Stimulated activated CD8-positive, alpha-beta memory T cell treated with anti-CD3 and anti-CD28 coated beads, Interleukin-15, amount 100 ng/mL, for 24 hours (primary cell): ENCODE results near the gene TMPRSS13.
A peak's percentile ranks its signal among the peaks of the same experiment; 100 is the strongest.
"Not testable (repeated sequence)": the region's sequence is repeated elsewhere in the genome, so short reads cannot be mapped to it uniquely, and the experiment has no call there.

ENCODE experiments used
- DNase-seq: peaks from one replicate; pipeline ENCODE4 v3.0.0-alpha.2; 2020; ENCODE audit warnings: low read depth

TMPRSS13 gene

DNA sequence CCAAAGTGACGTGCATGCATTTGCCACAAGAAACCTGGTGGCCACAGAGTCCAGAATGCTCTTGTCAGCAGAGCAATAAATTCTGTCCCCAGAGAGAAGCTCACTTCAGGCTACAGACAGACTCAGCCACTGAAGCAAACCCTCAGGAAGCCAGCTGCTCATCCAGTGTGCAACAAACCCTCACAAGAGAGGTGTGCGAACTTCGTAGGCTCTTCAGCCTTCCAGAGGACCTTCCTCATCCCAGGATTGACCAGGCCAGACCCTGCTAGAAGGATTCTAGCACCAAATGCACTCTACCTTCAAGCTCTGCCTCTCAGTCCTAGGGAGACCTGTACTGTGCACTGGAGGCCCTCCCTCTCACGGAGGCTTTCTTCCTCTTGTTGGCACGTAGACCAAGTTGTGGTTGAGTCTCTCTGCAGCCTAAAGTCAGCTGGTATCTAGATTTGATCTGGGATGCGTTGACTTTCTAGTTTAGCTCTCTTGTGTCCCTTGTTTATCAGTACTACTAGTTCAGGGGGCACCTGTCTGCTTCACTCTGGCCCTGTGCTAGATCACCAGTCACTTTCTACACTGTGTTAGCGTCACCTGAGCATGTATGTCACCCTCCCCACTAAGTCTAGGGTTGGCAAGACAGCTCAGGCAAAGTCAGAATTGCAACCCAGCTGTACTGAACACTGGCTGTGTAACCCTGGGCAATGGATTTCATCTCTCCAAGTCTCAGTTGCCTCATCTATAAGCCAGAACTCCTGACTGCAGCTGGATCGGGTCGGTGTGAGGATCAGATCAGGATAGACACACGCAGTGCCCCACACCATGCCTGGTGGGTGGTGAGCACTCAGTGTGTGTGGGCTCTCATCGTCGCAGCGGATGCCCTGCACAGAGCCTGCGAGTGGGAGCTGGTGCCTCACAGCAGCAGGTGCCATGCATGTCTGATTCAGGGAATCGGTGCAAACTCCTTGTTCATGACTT is 22.1 kb upstream of the TMPRSS13 start:
- DNase-seq: no peak

DNA sequence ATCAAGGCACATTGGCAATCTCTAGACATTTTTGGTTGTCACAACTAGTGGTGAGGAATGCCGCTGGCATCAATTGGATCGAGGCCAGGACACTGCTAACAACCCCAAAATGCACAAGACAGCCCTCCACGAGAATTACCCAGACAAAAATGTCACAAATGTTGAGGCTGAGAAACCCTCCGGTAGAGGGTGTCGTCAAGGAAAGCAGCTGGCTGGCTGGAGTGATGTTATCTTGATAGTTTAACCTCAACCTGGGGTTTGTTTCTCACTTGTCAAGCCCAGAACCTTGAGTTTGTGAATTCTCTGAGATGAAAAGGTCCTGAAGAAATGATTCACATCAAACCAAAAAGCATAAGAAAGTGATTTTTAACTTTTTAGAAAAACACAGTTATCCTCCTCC is 21.1 kb upstream of the TMPRSS13 start:
- DNase-seq: no peak

DNA sequence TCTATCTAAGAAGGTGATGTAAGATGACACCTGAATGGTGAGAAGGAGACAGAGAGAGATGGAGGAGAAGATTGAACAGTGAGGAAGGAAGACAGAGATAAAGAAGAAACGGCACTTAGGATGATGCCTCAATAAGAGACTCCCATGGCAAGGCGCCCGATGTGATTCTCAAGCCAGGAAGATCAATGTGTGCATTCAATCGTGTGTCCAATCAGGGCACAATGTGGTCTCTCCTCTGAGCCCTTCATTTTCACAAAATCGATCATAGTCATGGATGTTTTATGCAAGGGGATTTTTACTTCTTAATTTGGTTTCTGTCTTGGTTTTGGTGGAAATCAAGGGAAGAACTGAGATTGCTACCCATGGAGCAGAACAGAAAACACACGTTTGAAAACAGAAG is 19.9 kb upstream of the TMPRSS13 start:
- no peak for DNase-seq

DNA sequence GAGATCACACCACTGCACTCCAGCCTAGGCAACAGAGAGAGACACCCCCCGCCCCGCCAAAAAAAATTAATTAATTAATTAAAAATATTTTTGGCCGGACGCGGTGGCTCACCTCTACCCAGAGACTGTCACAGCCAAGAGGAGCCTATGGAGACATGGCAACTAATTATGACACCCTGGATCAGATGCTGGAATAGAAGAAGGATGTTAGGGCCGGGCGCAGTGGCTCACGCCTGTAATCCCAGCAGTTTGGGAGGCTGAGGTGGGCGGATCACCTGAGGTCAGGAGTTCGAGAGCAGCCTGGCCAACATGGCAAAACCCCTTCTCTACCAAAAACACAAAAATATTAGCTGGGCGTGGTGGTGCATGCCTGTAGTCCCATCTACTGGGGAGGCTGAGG is 19.3 kb upstream of the TMPRSS13 start:
- DNase-seq: not testable (repeated sequence)

DNA sequence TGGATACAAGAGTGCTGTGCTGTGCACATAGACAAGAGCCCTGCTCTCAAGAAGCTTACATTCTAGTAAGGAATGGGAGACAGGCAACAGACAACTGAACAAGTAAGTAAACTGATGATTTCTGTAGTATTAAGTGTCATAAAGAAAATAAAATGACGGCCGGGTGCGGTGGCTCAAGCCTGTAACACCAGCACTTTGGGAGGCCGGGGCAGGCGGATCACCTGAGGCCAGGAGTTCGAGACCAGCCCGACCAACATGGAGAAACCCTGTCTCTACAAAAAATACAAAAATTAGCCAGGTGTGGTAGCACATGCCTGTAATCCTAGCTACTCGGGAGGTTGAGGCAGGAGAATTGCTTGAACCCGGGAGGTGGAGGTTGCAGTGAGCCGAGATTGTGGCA is 18.5 kb upstream of the TMPRSS13 start:
- DNase-seq: not testable (repeated sequence)

DNA sequence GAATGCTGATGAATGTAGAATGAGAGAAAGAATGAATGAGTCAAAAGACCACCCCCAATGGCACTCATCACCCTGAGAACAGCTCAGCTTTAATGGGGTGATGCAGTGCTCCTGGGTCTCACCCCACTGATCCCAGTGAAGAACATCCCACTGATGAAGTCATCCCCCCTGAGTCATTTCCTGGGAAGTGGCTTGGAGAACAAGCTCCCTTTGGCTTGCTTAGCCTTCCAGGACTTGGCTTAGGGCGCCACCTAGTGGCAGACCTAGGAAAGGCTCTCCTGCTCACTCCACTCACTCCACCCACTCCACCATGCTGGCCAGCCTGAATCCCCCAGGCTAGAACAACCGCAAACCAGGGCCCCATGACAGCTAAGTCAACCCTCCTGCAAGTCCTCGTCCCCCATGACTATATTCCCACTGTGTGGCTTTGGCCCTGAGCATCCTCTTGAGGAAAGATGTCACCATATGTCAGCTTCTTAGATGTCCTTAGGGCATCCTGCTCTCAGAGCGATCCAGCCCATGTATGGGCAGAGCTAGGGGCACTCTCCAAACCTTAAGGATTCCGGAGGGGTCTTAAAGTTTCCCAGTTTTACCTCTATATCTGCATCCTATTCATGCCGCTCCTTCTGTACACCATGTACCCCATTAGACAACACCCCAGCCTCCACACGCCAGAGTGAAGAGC is 17.8 kb upstream of the TMPRSS13 start:
- DNase-seq: peak; percentile 81

DNA sequence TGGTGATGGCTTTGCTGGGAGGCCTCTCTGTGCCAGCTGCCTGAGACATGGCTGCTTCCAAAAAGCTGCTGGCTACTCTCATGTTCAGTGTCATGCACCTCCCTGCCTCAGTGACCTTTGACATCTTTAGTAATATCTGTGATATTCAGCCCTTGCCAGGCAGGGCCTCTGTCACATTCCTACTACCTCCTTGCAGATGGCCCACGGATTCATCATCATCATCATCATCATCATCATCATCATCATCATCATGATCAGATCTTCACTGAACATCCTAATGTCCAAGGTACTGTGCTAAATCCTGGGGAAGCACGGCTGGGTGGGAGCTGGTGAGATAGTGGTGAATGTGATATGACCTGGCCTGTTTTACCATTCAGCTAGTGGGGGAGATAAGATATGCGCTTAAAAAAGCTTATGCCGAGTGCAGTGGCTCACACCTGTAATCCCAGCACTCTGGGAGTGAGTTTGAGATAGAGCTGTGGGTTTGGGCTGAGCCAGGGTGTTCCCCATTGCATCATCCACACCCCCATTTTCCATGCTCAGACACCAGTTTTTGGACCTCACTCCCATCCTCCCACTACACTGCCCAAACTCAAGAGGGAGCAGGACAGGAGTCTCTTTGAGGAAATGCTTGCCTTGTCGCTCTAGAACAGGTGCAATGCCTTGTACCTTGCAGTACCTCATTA is 17.1 kb upstream of the TMPRSS13 start:
- DNase-seq: no peak

DNA sequence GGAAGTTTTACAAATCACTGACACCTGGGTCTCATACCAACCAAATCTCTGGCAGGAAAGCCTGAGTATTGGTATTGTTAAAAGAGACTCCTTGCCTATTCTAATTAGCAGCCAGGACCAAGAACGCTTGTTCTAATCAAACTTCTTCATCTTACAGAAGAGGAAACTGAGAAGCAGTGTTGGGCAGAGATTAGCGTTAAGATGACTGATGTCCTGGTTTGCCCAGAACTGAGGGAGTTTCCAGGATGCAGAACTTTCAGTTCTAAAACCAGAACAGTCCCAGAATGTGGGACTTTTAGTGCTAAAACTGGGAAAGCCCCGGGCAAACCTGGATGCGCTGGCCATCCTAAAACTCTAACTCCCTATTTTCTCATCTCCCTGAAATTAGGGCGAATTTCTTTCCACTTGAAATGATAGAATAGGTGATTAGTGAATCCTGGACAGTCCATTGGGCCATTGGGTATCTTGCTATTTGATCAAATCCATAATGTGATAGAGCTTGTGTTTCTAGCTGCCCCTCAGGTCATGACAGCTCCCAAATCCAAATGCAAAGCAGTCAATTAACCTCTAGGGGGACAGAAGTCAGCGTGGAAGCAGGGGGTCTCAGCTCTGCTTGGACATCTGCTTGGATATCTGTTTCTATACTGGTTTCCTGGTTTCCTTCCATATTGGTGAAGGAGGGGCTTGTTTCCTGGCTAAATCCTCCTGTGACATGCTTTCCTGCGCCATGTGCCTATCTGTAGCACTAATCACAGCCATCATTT is 16.0 kb upstream of the TMPRSS13 start:
- no peak for DNase-seq

DNA sequence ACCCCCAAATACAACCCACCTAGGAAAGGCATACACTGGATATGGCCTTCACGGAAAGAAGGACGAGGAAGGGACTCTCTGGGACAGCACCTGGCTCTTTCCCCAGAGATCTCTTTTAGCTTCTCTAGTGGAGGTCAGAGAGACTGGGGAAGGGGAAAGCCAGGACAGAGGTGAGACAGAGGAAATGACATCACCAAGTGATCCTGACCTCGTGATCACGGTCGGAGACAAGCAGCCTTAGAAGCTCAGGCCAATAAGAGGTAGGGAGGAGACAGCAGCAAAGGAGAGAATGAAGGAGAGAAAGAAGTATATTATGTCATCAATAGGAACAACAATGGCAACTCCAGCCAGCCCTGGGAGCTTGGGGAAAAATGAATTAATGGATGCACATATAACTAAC is 15.4 kb upstream of the TMPRSS13 start:
- DNase-seq: no peak

DNA sequence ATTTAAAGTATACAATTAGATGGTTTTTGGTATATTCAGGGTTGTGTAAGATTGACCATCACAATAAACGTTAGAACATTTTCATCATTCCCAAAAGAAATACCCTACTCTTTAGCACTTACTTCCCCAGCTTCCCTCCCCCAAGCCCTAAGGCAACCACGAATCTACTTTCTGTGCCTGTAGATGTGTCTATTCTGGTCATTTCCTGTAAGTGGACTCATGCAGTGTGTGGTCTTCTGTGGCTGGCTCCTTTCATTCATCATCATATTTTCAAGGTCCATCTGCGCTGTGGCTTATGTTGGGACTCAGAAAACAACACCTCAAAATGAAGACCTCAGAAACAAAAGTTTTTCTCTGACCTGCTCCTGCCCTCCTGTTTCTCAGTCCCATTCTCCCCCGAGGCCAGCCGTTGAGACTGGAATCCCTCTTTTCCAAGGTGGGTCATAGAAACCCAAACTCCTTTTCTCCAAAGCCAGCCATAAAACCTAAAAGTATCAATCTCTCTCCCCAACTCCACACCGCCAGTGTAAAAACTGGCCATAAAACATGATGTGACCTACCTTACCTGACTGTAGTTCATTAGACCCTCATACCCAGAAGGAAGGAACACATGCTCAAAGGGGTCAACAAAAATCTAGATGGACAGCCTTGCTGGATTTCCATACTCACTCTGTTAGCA is 12.9 kb upstream of the TMPRSS13 start:
- no peak for DNase-seq

DNA sequence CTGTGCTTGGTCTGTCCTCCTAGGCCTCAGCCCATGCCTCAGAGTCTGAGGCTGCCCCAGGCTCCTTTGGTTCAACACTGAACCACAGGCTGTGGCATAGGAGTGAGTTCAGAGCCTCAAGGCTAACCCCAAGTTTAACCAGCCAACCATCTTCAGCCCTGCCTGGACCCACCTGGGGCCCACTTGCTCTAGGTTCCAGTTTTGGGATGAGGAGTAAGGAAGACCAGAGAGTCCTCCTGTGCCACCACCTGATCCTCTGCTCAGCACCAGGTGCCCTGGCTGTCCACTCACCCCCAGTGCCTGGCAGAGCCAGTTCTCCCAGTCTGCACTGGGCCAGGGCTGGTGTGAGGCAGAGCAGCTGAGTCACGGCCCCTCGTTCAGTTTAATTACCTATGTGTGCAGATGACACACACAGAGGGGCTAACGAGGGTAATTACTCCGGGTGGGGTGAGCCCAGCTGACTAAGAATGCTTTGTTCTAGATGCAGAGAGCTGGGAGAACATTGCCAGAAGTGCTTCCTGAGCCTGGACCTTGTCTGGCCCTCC is 12.0 kb upstream of the TMPRSS13 start:
- no peak for DNase-seq

DNA sequence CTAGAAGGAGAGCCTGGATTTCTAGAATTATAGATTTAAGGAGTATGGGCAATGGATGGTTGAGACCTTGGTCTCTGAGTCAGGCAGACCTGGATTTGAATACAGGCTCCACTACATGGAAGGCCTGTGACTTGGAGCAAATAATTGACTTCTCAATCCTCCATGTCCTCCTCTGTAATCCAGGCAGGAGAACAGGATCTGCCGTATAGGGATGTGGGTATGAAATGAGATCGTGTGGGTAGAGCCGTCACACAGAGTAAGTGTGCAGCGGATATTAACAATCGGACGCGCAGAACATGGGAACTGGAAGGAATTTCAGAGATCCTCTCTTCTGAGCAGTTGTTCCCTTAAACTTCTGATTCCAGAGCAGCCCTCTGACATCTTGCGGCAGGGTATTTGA is 11.5 kb upstream of the TMPRSS13 start:
- DNase-seq: no peak

DNA sequence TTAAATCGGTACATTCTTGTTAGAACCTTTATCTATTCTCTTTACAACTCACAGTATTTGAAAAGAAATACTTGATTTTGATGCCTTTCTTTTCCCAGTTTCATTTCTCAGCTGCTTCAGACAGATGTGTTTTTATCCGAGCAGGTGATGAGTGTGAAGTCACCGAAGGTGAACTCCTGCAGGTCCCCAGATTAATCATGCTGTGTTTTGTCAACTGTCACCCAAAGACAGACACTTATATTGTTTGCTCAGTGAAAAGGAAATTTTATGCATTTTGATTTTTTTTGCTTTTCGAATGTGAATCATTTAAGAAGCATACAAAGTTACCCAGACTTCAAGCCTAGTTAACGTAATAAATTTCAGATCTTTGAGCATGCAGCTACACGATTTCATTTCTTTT is 7.8 kb upstream of the TMPRSS13 start:
- no peak for DNase-seq

DNA sequence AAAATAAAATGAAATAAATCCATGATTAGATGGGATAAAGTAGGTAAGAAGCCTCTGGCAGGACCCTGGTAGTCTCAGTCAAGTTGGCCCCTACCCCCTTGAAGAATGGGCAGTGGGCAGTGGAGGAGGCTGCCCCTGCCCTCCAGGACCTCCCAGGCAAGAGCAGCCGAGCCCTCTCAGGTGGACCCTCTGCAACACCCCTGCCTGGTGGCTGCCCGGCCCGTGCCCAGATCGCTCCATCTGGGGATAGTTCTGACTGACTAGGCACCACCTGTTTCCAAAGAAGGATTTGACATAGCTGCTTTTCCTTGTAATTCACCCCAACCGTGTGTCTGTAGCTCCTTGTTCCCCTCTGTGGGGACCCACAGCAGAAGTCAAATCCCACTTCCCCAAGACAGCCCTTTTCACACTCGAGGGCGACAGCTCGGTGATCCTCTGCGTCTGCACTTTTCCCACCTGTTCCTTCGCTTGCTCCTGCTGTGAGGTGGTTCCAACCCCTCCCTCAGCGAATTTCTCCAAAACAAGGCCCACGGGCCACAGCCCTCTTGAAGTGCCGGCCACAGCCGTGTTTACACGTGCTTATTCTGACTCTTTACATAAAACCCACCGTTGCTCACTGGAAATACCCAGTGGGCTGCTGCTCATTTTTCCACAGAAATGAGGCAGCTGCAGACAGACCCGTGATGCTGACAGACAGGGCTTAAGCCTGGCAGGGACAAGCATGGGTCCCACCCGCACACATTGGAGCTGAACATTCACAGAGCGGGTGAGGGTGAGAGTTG is 5.5 kb upstream of the TMPRSS13 start:
- no peak for DNase-seq

DNA sequence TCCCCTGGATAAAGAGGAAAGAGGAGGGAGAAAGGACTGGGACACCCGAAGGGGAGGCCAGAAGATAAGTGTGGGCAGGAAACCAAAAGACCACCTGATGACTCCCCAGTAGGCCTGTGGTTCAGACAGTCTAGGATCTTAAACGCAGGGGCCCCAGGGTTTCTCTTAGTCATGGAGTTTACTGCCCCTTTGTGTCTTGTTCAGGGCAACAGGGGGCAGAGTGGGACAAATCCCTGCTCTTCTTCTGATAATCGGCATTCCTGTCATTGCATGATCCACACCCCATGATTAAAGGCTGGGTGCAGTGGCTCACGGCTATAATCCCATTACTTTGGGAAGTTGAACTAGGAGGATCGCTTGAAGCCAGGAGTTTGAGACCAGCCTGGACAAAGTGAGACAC is 4.7 kb upstream of the TMPRSS13 start:
- DNase-seq: no peak

DNA sequence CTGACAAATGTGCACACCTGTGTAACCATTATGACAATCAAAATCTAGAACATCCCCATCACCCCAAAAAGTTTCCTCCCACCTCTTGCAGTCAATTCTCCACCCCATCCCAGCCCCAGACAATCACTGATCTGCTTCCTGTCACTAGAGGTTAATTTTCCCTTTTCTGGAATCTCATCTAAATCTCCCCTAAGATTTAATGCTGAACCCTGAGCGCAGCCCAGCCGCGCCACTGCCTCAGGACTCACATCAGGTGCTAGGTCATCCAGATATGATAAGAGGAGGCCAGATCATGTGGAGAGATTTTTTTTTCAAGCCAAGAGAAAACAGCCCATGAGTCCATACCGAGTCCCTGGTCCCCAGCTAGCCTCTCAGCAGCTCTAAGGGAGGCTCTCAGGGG is 4.3 kb upstream of the TMPRSS13 start:
- no peak for DNase-seq

DNA sequence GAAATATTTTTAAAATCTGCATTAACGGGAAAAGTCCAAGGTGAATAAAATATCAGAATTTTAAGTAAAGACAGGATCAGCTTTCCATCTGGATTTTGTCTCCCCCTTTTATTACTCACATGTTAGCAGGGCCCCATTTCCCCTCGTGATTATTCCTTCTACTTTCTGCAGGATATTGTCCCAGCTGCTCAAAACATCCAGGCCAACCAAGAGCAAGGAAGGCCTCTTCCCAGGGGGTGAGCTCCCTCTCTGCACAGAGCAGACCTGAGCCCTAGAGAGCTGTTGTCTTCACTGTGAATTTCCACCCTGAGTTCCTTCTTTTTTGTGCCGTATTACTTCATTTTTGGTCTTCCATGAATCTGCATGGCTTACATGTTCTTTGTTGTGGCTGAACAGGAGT is 3.7 kb upstream of the TMPRSS13 start:
- DNase-seq: no peak

DNA sequence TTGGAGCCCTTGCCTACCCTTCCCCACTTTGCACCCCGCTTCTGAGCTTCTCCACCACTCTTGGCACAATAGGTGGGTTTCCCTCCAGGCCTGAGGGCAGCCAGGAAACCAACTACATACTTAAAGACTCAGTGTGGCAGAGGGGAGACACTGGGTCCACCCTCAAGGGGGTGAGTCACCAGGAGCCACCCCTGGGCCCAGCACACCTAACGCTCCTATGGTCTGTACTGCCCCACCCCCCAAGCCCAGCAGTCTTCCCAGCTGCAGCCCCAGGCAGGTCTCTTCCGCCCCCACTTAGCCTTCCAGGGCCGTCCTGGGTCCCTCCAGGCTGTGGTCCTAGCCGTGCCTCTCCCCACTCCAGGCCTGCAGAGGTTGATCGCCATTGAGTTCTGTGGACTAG is 3.2 kb upstream of the TMPRSS13 start:
- no peak for DNase-seq

DNA sequence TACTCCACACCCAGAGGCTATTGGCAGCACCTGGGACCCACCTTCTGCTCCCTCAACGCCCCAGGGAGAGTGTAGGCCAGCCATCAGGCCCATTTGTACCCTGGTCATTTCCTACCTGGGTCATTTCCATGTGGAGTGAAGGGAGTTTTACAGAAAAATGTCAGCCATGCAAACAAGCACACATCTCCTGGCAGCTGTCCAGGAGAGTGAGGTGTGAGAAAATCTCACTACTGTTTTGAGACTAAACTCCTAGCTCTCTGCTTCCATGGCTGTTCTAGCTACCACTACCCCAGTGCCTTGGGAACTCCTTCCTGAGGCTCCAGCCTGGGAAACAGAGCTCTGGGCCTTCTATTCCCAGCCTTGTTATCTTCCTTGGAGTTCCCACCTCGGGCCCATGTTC is 2.8 kb upstream of the TMPRSS13 start:
- DNase-seq: no peak

DNA sequence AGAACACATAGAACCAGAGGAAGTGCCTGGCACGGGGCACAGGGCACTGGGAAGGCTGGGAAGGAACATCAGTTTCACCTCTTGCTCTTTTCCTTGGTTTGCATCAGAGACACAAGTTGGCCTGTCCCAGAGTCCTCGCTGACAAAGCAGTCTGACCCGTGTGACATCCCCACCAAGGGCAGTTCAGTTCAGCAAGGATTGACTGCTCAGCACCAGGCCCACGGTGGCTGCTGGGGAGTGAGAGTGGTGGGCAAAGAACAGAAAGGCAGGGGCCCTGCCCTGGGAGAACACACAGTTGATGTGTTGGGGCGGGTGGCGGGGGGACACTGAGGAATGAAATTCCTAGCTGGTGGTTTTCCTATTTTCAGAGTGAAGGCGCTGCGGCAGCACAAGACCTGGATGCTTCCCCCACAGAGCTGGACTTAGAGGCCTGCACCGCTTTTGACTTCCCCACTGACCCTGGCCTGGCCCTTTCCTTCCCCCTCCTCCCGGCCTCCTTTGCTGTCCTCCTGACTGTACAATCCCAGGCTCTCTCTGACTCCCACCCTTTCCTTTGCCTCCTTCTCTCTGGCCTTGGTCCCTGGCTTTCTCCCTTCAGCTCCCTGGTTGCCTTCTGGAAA is 2.2 kb upstream of the TMPRSS13 start:
- no peak for DNase-seq
